Kidney glomerular epithelial cell (primary cell): ENCODE data around the gene CDAN1.

Experiments used
- DNase-seq: peaks from one replicate; lab custom pipeline; 2025; lab: John Stamatoyannopoulos, UW

The CDAN1 gene

GRCh38 chr15:42733027-42733426 is 3.9 kb downstream of the CDAN1 start:
- DNase-seq: no peak

GRCh38 chr15:42732095-42732827 is 4.7 kb downstream of the CDAN1 start:
- no peak for DNase-seq

- DNase-seq: no peak
These were observed 5.5 kb downstream of the CDAN1 start for GRCh38 chr15:42731461-42731860.

- no peak for DNase-seq
These were observed 6.4 kb downstream of the CDAN1 start for GRCh38 chr15:42730536-42730935.

- DNase-seq: no peak
These were observed 6.8 kb downstream of the CDAN1 start for GRCh38 chr15:42730135-42730534.

GRCh38 chr15:42729409-42729808 is 7.5 kb downstream of the CDAN1 start:
- DNase-seq: no peak

GRCh38 chr15:42728972-42729371 is 8.0 kb downstream of the CDAN1 start:
- no peak for DNase-seq

- no peak for DNase-seq
These were observed 8.4 kb downstream of the CDAN1 start for GRCh38 chr15:42728560-42728959.

- DNase-seq: no peak
These were observed 9.1 kb downstream of the CDAN1 start for GRCh38 chr15:42727750-42728381.

- DNase-seq: no peak
These were observed 10.8 kb downstream of the CDAN1 start for GRCh38 chr15:42726114-42726513.

- no peak for DNase-seq
These were observed 11.5 kb downstream of the CDAN1 start for GRCh38 chr15:42725331-42725903.

- DNase-seq: no peak
These were observed 12.7 kb downstream of the CDAN1 start for GRCh38 chr15:42724276-42724675.

GRCh38 chr15:42723068-42723467 is 13.9 kb downstream of the CDAN1 start:
- no peak for DNase-seq

- no peak for DNase-seq
These were observed 15.0 kb downstream of the CDAN1 start for GRCh38 chr15:42721916-42722315.

- no peak for DNase-seq
These were observed 15.9 kb downstream of the CDAN1 start for GRCh38 chr15:42721016-42721415.

- no peak for DNase-seq
These were observed 16.9 kb downstream of the CDAN1 start for GRCh38 chr15:42720071-42720470.

GRCh38 chr15:42719043-42719442 is 17.9 kb downstream of the CDAN1 start:
- DNase-seq: no peak

- no peak for DNase-seq
These were observed 20.3 kb downstream of the CDAN1 start for GRCh38 chr15:42716626-42717025.

GRCh38 chr15:42716125-42716524 is 20.8 kb downstream of the CDAN1 start:
- DNase-seq: no peak

GRCh38 chr15:42712584-42712983 is 24.3 kb downstream of the CDAN1 start:
- no peak for DNase-seq

GRCh38 chr15:42711746-42712145 is 25.2 kb downstream of the CDAN1 start:
- no peak for DNase-seq

GRCh38 chr15:42710662-42711061 is 26.3 kb downstream of the CDAN1 start:
- no peak for DNase-seq

GRCh38 chr15:42707873-42708544 is 28.9 kb downstream of the CDAN1 start:
- DNase-seq: no peak
